T47D (cell line): ENCODE results near the gene PLTP.
A peak's percentile ranks its signal among the peaks of the same experiment; 100 is the strongest.

Experiments
- DNase-seq, 2 experiments: peaks; one replicate each; pipeline versions ENCODE4 v3.0.0 to v3.0.0-alpha.2; 2011 to 2012; ENCODE audit warnings: low read depth in 1 of 2, low spot score in 1 of 2
- JUND ChIP-seq: IDR thresholded peaks from 2 replicates; pipeline ENCODE4 v1.6.1; 2012; ENCODE audit warnings: low read depth
- in situ Hi-C: cut with HindIII; loops from 2 replicates; pipeline ENCODE4 v1.10.0; 2016; ENCODE audit warnings: low sequenced_read_pairs, low pct_unique_long_range_greater_than_20kb

The PLTP gene

DNA sequence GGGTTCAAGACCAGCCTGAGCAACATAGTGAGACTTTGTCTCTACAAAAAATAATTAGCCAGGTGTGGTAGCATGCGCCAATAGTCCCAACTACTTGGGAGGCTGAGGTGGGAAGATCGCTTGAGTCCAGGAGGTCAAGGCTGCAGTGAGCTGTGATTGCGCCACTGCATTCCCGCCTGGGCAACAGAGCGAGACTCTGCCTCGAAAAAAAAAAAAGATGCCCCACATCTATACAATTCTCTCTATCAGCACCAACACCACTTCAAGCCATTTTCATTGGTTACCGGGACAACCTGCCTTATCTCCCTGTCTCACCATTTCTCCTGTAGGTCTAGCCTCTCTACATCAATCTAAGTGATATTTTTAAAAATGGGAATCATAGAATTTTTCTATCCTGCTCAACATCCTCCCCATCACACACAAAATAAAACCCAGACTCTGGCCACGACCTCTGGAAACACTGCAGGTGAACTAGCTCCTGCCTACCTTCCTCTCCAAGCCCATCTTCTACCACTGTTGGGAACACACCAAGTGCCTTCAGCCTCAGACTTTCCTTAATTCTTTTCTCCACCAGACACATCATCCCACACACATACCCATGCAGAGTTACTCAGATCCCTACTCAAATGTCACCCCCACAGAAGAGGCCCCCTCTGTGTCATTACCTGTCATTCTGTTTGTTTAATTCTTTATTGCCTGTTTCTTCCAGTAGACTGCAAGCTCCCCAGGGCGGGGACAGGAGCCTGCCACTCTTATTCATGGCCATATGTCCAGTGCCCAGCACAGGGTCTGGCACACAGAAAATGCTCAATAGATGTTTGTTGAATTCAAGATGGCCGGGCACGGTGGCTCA, 9.6 kb upstream of the PLTP start:
- DNase-seq: no peak
- in situ Hi-C loops: no loop called here
- no peak for TF ChIP-seq JUND

DNA sequence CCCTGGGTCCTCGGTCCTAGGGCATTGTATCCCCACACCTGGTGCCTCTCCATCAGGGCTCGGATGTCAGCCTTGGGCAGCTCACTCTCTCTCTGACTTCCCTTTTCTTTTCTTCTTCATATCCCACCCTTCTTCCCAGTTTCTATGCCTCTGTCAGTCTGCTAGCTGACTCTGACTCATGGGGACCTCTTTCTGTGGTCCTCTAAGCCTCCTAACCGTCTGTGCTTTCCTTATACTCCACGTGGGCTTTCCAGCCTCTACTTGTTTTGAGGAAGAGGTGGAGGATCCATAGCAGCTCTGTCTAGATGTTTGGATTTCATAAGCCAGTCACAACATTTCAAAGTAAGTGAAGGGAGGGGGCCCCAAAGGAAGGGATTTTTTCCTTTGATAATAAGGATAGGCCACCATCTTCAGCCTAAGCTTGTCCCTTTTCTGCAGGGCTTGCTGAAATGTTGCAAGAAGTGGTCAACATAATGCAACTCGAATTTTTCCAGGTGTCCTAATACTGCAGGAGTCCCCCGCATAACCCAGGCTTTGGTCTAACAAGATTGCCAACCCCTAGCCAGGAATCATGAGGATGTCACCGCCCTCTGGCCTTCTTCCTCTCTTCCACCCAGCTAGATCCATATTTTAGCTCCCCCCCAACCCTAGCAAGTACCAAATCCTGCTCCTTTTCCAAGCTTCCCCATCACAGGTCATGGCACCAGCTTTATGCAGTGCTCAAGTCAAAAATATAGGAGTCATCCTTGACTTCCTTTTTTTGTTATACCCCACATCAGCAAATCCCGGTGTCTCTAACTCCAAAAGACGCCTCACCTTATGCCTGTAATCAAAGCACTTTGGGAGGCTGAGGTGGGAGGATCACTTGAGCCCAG, 8.7 kb upstream of the PLTP start:
- no peak for DNase-seq
- in situ Hi-C loops: no loop called here
- no peak for TF ChIP-seq JUND

DNA sequence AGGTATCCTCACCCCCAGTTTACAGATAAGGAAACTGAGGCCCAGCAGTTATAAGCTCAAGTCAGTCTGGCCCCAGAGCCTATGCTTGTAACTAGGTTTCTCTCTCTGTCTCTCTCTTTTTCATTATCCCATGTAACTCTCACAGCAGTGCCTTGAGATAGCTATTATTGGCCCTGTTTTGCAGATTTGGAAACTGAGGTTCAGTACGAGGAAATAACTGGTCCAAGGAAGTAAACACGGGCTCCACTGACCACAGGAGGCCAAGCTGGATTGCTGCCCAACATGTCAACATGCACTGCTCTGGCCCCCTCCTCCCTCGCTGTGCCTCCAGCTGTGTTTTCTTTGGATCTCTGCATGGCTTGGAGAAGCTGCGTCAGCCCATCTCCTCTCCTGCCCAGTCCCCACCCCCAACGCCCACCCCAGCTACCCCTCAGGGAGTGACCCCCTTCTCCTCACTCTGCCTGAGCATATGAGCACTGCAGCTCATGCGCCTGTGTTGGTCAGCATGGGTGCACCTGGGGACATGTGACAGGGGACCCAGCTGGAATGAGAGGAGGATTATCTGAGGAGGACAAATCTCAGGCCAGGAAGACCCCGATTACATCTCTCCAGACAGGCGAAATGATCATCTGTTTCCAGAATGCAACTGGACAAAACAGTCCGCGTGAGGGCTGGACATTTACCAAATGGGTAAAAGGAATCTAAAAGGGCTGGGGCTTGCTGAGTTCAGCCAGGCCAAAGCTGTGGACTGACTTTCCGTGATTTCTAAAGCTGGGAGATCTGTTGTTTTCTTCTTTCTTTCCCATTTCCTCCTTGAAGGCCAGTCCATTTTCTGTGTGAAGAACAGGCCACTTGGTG, 7.8 kb upstream of the PLTP start:
- in situ Hi-C loops: no loop called here
- no peak for TF ChIP-seq JUND
- DNase-seq: peak in 1 of 2 experiments; percentile 62

DNA sequence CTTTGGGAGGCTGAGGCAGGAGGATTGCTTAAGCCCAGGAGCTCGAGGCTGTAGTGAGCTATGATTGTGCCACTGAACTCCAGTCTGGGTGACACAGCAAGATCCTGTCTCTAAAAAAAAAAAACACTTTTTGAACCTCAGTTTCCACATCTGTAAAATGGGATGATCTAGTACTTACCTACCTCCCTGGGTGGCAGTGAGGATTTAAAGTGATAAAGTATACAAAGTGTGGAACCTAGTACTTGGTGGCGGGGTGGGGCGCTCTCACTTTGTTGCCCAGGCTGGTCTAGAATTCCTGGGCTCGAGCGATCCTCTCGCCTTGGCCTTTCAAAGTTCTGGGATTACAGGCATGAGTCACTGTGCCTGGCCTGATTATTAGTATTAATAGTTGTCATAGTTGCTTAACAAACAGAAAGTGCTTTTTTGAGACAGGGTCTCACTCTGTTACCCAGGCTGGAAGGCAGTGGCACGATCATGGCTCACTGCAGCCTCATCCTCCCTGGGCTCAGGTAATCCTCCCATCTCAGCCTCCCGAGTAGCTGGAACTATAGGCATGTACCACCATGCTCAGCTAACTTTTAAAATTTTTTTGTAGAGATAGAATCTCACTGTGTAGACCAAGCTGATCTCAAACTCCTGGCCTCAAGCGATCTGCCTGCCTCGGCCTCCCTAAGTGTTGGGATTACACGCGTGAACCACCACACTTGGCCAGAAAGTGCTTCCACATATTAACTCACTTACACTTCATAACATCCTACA, 7.0 kb upstream of the PLTP start:
- in situ Hi-C loops: no loop called here
- no peak for DNase-seq
- TF ChIP-seq JUND: no peak

DNA sequence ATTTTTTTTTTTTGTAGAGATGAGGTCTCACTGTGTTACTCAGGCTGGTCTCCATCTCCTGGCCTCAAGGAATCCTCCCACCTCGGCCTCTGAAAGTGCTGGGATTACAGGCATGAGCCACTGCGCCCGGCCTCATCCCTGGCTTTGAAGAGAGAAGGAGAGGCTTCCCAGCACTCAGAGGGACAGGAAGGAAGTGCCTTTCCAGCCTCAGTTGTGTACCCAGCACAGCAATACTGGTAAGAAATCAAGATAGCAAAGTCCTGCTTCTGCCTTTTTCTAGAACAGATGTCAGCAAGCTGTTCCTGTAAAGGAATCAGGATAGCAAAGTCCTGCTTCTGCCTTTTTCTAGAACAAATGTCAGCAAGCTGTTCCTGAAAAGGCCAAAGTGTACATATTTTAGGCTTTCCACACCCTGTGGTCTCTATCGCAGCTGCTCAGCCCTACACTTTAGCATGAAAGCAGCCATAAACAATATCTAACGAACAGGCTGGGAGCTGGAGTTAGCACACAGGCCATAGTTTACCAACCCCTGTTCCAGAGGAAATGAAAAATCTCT, 6.3 kb upstream of the PLTP start:
- in situ Hi-C loops: no loop called here
- DNase-seq: no peak
- TF ChIP-seq JUND: no peak

DNA sequence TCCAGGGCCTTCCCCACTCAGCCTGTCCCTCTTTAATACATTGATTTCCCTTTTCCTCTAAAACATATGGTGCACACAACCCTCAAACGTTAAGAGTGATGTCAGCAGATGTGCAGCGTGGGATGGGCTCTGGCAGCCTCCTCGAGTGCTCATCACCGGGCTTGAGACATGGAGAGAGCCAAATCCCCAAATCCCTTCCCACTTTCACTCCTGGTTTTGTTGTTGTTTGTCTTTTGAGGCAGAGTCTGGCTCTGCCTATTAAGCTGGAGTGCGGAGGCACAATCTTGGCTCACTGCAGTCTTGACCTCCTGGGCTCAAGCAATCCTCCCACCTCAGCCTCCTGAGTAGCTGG, 5.8 kb upstream of the PLTP start:
- in situ Hi-C loops: no loop called here
- TF ChIP-seq JUND: no peak
- DNase-seq: no peak

DNA sequence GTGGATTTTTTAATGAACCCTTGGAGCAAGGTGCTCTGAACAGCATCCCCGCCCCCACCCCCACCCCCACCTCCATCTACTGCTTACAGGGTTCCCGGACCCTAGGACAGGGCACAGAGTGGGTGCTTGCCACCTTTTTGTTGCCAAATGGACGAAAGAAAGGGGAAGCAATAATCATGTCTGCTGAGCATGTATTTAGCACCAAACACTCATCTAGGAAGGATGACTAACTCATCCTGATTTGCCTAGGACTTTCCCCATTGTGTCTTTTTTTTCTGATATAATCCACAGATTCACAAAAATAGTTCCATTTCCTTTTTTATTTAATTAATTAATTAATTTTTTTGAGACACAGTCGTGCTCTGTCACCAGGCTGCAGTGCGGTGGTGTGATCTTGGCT, 1.2 kb upstream of the PLTP start:
- no peak for TF ChIP-seq JUND
- in situ Hi-C loops: no loop called here
- DNase-seq: no peak

DNA sequence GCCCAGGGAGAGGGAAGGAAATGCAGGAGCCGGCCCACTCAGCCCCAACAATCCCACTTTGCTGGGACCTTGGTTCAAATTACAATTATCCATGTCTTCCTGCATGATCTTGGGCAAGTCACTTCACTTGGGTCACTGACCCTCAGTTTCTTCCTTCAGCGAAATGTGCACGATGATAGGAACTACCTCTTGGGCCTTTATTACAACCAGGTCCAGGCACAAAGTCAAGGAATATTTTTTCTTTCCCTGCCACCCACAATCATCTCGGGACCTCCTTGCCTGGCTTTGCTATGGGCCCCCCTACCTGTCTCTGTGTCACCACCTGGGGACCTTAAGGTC, 358 bp upstream of the PLTP start:
- DNase-seq: no peak
- in situ Hi-C loops: no loop called here

DNA sequence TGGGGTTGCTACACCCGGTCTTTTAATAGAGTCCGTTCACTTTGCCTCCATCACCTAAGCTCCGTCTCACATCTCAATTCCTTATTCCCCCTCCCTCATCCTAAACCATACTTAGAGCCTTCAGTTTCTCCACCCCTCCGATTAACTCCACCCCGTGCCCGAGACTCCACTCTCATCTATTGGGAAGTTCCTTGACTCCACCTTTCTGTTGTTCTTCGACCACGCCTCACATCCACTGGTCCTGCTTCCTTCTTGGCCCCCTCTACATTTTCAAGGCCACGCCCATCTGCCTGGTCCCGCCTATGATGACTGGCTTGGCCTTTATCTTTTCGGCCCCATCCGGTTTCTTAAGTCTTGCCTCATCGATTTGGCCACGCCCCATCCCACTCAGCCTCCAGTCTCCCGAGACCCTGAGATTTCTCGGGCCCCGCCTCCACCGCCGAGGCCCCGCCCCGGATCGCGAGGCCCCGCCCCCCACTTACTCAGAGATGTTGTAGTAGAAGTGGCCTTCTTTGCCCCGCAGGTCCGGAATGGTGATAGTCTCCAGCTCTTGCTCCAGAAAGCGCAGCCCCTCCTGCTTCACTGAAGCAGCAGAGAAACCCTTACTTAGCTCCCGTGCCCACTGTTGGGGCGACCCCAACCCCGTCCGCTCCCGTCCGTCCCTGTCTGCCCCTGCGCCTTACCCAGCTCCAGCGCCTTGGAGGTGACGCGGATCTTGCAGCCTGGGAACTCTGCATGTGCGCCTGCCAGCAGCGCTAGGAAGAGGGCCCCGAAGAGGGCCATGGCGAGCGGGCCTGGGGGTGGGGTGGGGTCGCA, 1.1 kb downstream of the PLTP start:
- in situ Hi-C loops: no loop called here
- peak; percentile 78 to 100 for DNase-seq
- TF ChIP-seq JUND: no peak

More for the DNA sequence above, 358 bp upstream of the PLTP start:
- no peak for TF ChIP-seq JUND

DNA sequence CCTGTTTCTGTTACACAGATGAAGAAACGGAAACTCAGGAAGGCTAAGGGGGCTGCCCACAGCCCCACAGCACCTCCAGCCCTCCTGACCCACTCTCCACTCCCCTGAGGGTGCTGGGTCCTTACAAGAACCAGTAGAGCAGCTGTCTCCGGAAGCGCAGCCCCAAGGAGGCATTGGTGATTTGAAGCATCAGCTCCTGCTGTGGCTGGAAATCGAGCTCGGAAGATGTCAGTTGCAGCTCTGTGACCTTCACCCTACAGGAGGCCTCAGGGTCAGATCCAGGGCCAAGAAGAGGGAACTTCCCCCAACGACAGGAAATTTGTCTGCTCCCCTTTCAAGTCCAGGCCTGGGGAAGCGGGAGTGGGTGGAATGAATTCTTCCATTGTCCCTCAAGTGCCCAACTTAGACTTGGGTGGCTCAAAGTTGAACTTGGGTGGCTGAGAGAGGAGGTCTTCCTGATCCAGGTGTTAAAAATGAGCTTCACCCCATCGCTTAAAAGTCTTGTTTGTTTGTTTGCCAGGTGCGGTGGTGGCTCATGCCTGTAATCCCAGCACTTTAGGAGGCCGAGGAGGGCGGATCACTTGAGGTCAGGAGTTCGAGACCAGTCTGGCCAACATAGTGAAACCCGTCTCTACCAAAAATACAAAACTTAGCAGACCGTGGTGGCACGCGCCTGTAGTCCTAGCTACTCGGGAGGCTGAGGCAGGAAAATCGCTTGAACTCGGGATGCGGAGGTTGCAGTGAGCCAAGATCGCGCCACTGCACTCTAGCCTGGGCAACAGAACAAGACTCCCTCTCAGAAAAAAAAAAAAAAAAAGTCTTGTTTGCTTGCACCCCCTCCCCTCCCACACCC, 1.9 kb downstream of the PLTP start:
- DNase-seq: no peak
- in situ Hi-C loops: no loop called here
- no peak for TF ChIP-seq JUND
